Measurements from ENCODE around the gene LEKR1. TPM values are rescaled to one million over a fixed set of nuclear protein-coding genes. Genes with fewer than 3 reads are reported as not detected.
"Not testable (repeated sequence)": the region's sequence is repeated elsewhere in the genome, so short reads cannot be mapped to it uniquely, and the experiment has no call there.

Gene LEKR1
- total RNA-seq, 1 donor from 2014 or later = 0.26 TPM

- DNase-seq (ENCODE audit: low read depth in 2 of 2) = no peak
These were observed 76.8 kb downstream of the LEKR1 start for GRCh38 chr3:156902916-156903315.

- DNase-seq (ENCODE audit: low read depth in 2 of 2) = no peak
These were observed 80.1 kb downstream of the LEKR1 start for GRCh38 chr3:156906275-156906674.

- DNase-seq (ENCODE audit: low read depth in 2 of 2) = no peak
These were observed 82.2 kb downstream of the LEKR1 start for GRCh38 chr3:156908398-156908797.

- no peak for DNase-seq (ENCODE audit: low read depth in 2 of 2)
These were observed 83.9 kb downstream of the LEKR1 start for GRCh38 chr3:156910022-156910421.

- not testable (repeated sequence) for DNase-seq (ENCODE audit: low read depth in 2 of 2)
These were observed 84.7 kb downstream of the LEKR1 start for GRCh38 chr3:156910831-156911230.

GRCh38 chr3:156914300-156914699 lies 88.1 kb downstream of the LEKR1 start:
- not testable (repeated sequence) for DNase-seq (ENCODE audit: low read depth in 2 of 2)

GRCh38 chr3:156915372-156915771 lies 89.2 kb downstream of the LEKR1 start:
- no peak for DNase-seq (ENCODE audit: low read depth in 2 of 2)

GRCh38 chr3:156918746-156919145 lies 92.6 kb downstream of the LEKR1 start:
- DNase-seq (ENCODE audit: low read depth in 2 of 2) = no peak

GRCh38 chr3:156919818-156920217 lies 93.7 kb downstream of the LEKR1 start:
- no peak for DNase-seq (ENCODE audit: low read depth in 2 of 2)

- DNase-seq (ENCODE audit: low read depth in 2 of 2) = no peak
These were observed 94.2 kb downstream of the LEKR1 start for GRCh38 chr3:156920399-156920798.

GRCh38 chr3:156923349-156923748 lies 97.2 kb downstream of the LEKR1 start:
- DNase-seq (ENCODE audit: low read depth in 2 of 2) = no peak

GRCh38 chr3:156938724-156939123 lies 112.6 kb downstream of the LEKR1 start:
- DNase-seq (ENCODE audit: low read depth in 2 of 2) = no peak

GRCh38 chr3:156939315-156939714 lies 113.2 kb downstream of the LEKR1 start:
- DNase-seq (ENCODE audit: low read depth in 2 of 2) = no peak

- no peak for DNase-seq (ENCODE audit: low read depth in 2 of 2)
These were observed 115.2 kb downstream of the LEKR1 start for GRCh38 chr3:156941311-156941710.

- DNase-seq (ENCODE audit: low read depth in 2 of 2) = no peak
These were observed 122.5 kb downstream of the LEKR1 start for GRCh38 chr3:156948402-156949210.

GRCh38 chr3:156952011-156952410 lies 125.9 kb downstream of the LEKR1 start:
- DNase-seq (ENCODE audit: low read depth in 2 of 2) = no peak

- DNase-seq (ENCODE audit: low read depth in 2 of 2) = no peak
These were observed 131.6 kb downstream of the LEKR1 start for GRCh38 chr3:156957715-156958114.

GRCh38 chr3:156963096-156963495 lies 136.9 kb downstream of the LEKR1 start:
- DNase-seq (ENCODE audit: low read depth in 2 of 2) = no peak

GRCh38 chr3:156964577-156964976 lies 138.4 kb downstream of the LEKR1 start:
- DNase-seq (ENCODE audit: low read depth in 2 of 2) = no peak

- DNase-seq (ENCODE audit: low read depth in 2 of 2) = not testable (repeated sequence)
These were observed 140.2 kb downstream of the LEKR1 start for GRCh38 chr3:156966349-156966748.

GRCh38 chr3:156973954-156974353 lies 147.8 kb downstream of the LEKR1 start:
- no peak for DNase-seq (ENCODE audit: low read depth in 2 of 2)

GRCh38 chr3:156974931-156975330 lies 148.8 kb downstream of the LEKR1 start:
- no peak for DNase-seq (ENCODE audit: low read depth in 2 of 2)

GRCh38 chr3:156975721-156976120 lies 149.6 kb downstream of the LEKR1 start:
- no peak for DNase-seq (ENCODE audit: low read depth in 2 of 2)

GRCh38 chr3:156976933-156977332 lies 150.8 kb downstream of the LEKR1 start:
- DNase-seq (ENCODE audit: low read depth in 2 of 2) = no peak
